HepG2 (cell line): ENCODE results near the gene CYB5B. TPM values are rescaled to one million over a fixed set of nuclear protein-coding genes. Genes with fewer than 3 reads are reported as not detected.
A peak's percentile ranks its signal among the peaks of the same experiment; 100 is the strongest.

Experiments
- ARID5B ChIP-seq: IDR thresholded peaks from 2 replicates; pipeline ENCODE4 v1.4.0; 2020; ENCODE audit warnings: mild to moderate bottlenecking, missing genetic modification reagents
- CHCHD3 ChIP-seq: sonication (generic); formaldehyde crosslinking; IDR thresholded peaks from 2 replicates; pipeline ENCODE4 v1.8.0; 2022; ENCODE audit warnings: mild to moderate bottlenecking, missing genetic modification reagents, moderate library complexity
- CREB3 ChIP-seq: sonication (generic); formaldehyde crosslinking; IDR thresholded peaks from 2 replicates; pipeline ENCODE4 v1.5.0; 2020; ENCODE audit warnings: missing genetic modification reagents
- FOXA1 ChIP-seq, 2 experiments: fragments of 450-650 bp in 1 of 2; sonication (generic) in 1 of 2; formaldehyde crosslinking in 1 of 2; IDR thresholded peaks; 2 replicates each; pipeline versions ENCODE4 v1.4.0 to v1.6.1; 2016 to 2020; ENCODE audit warnings: missing genetic modification reagents in 1 of 2
- HMGA1 ChIP-seq: sonication (generic); formaldehyde crosslinking; conservative IDR thresholded peaks from 2 replicates; pipeline ENCODE4 v1.4.0; 2020; ENCODE audit warnings: missing genetic modification reagents
- JUN ChIP-seq: sonication (generic); formaldehyde crosslinking; IDR thresholded peaks from 2 replicates; pipeline ENCODE4 v1.4.0; 2020; ENCODE audit warnings: mild to moderate bottlenecking, missing genetic modification reagents
- MAFF ChIP-seq: IDR thresholded peaks from 2 replicates; pipeline ENCODE4 v1.6.1; 2011; ENCODE audit warnings: low read depth, low read length, improper control_type of control experiment
- NR2F6 ChIP-seq, 2 experiments: IDR thresholded peaks; 2 replicates each; pipeline ENCODE4 v1.6.1; 2016; ENCODE audit warnings: antibody characterized with exemption in 1 of 2, mild to moderate bottlenecking in 1 of 2
- RARG ChIP-seq: sonication (generic); formaldehyde crosslinking; IDR thresholded peaks from 2 replicates; pipeline ENCODE4 v1.4.0; 2020; ENCODE audit warnings: low read depth, mild to moderate bottlenecking, missing genetic modification reagents
- SAP130 ChIP-seq: IDR thresholded peaks from 2 replicates; pipeline ENCODE4 v1.6.1; 2016; ENCODE audit warnings: low read depth
- ZKSCAN1 ChIP-seq: fragments of 150-350 bp; IDR thresholded peaks from 2 replicates; pipeline ENCODE4 v1.6.1; 2014; ENCODE audit warnings: low read length
- ZNF770 ChIP-seq: sonication (generic); formaldehyde crosslinking; IDR thresholded peaks from 2 replicates; pipeline ENCODE4 v1.5.0; 2020; ENCODE audit warnings: mild to moderate bottlenecking, missing genetic modification reagents
- polyA plus RNA-seq, 8 experiments: library from polyadenylated mRNA; depleted of rRNA in 3 of 8; stranded (reverse) in 7 of 8; unstranded in 1 of 8; fragments of >200 nt; fragmentation: Illumina TruSeq in 4 of 8; extraction: Trizol in 4 of 8; gene quantifications; 2 replicates each; pipeline versions ENCODE4 v1.2.1 to v1.2.3, GENCODE V29; 2011 to 2016; ENCODE audit warnings: low read depth in 4 of 8, missing spikeins in 1 of 8, mixed read lengths in 1 of 8; ENCODE audit not compliant: insufficient read depth in 1 of 8
- total RNA-seq, 5 experiments: library from RNA; depleted of rRNA; stranded (reverse); fragments of >200 nt; fragmentation: Illumina TruSeq; extraction: Trizol; gene quantifications; 2 replicates each; pipeline ENCODE4 v1.2.3, GENCODE V29; 2016; ENCODE audit warnings: low read depth in 1 of 5
- TF ChIP-seq, protein P1 (sequence below), 2 experiments: sonication (generic) in 1 of 2; formaldehyde crosslinking in 1 of 2; IDR thresholded peaks; 2 replicates each; pipeline versions ENCODE4 v1.6.1 to v1.9.0; 2014 to 2022; ENCODE audit warnings: antibody characterized with exemption in 1 of 2, borderline replicate concordance in 1 of 2, inconsistent platforms in 1 of 2, low read depth in 1 of 2, missing genetic modification reagents in 1 of 2
- TF ChIP-seq, protein P2 (sequence below): IDR thresholded peaks from 2 replicates; pipeline ENCODE4 v1.6.1; 2016; ENCODE audit warnings: missing compliant biosample characterization, missing genetic modification reagents, borderline replicate concordance

The CYB5B gene
- total and polyA plus RNA-seq, 2 of the 13 experiments (the other 11 are each of a cell fraction or from before 2014, with no cell fraction given): 234 to 432 TPM

DNA sequence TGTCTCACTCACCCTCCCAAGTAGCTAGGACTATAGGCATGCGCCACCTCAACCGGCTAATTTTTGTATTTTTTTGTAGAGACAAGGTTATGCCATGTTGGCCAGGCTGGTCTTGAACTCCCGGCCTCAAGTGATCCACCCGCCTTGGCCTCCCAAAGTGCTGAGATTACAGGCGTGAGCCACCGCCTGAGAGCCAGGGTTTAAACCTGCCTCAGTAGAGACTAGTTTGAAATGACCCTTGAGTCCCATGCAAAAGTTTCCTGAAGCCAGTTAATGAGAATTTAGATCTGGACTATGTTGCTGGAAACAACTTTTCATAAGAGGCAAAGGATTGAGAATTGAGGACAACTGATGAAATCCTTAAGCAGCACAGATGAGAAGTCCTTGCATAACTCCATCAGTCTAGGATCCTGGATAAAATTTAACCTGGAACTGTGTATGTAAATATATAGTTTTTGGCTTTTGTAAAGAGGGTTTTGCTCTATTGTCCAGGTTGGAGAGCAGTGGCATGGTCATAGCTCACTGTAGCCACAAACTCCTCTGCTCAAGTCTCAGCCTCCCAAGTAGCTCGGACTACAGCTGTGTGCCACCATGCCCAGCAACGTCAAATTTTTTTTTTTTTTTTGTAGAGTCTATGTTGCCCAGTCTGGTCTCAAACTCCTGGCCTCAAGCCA is 43.2 kb downstream of the CYB5B start (continued):
- TF ChIP-seq, protein P1, sequence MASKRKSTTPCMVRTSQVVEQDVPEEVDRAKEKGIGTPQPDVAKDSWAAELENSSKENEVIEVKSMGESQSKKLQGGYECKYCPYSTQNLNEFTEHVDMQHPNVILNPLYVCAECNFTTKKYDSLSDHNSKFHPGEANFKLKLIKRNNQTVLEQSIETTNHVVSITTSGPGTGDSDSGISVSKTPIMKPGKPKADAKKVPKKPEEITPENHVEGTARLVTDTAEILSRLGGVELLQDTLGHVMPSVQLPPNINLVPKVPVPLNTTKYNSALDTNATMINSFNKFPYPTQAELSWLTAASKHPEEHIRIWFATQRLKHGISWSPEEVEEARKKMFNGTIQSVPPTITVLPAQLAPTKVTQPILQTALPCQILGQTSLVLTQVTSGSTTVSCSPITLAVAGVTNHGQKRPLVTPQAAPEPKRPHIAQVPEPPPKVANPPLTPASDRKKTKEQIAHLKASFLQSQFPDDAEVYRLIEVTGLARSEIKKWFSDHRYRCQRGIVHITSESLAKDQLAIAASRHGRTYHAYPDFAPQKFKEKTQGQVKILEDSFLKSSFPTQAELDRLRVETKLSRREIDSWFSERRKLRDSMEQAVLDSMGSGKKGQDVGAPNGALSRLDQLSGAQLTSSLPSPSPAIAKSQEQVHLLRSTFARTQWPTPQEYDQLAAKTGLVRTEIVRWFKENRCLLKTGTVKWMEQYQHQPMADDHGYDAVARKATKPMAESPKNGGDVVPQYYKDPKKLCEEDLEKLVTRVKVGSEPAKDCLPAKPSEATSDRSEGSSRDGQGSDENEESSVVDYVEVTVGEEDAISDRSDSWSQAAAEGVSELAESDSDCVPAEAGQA (IDR thresholded peaks at IDR 0.05; ENCODE audit: low read depth): no peak
- TF ChIP-seq, protein P1 (CRISPR knock-in tag; IDR thresholded peaks at IDR 0.05; ENCODE audit: borderline replicate concordance): no peak
- TF ChIP-seq FOXA1 (IDR thresholded peaks at IDR 0.05) (no peak), FOXA1 (CRISPR knock-in tag; IDR thresholded peaks at IDR 0.05) (peak; percentile 40; the same call in 1 of the 2 replicates), SAP130 (CRISPR knock-in tag) (peak; percentile 37; the same call in 1 of the 2 replicates), ARID5B (peak; percentile 70), RARG (CRISPR knock-in tag) (no peak), NR2F6 (IDR thresholded peaks at IDR 0.05) (0 out of 2 replicates have a peak, but pooled peaks have one; percentile 13), NR2F6 (CRISPR knock-in tag; IDR thresholded peaks at IDR 0.05) (0 out of 2 replicates have a peak, but pooled peaks have one; percentile 26), ZKSCAN1 (0 out of 2 replicates have a peak, but pooled peaks have one; percentile 2), CHCHD3 (CRISPR knock-in tag) (no peak), HMGA1 (CRISPR knock-in tag) (no peak), MAFF (no peak), ZNF770 (CRISPR knock-in tag) (peak; percentile 98), JUN (no peak), CREB3 (no peak)
- TF ChIP-seq, protein P2, sequence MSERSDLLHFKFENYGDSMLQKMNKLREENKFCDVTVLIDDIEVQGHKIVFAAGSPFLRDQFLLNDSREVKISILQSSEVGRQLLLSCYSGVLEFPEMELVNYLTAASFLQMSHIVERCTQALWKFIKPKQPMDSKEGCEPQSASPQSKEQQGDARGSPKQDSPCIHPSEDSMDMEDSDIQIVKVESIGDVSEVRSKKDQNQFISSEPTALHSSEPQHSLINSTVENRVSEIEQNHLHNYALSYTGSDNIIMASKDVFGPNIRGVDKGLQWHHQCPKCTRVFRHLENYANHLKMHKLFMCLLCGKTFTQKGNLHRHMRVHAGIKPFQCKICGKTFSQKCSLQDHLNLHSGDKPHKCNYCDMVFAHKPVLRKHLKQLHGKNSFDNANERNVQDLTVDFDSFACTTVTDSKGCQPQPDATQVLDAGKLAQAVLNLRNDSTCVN: no peak
